Ovary (tissue), 3 donors: ENCODE results near the gene ADK.
"Not testable (repeated sequence)": the region's sequence is repeated elsewhere in the genome, so short reads cannot be mapped to it uniquely, and the experiment has no call there.

Experiments
- CTCF ChIP-seq, 3 donors: fragments of 450-650 bp in 2 of 3; fragments of 200-600 bp in 1 of 3; IDR thresholded peaks; one replicate each; pipeline versions ENCODE4 v1.5.1 to v1.8.0; 2016 to 2022; ENCODE audit warnings: antibody characterized with exemption in 3 of 3, mild to moderate bottlenecking in 1 of 3
- EP300 ChIP-seq: sonication (generic); formaldehyde crosslinking; IDR thresholded peaks from one replicate; pipeline ENCODE4 v1.6.1; 2017; ENCODE audit warnings: antibody characterized with exemption
- POLR2A ChIP-seq: fragments of 450-650 bp; IDR thresholded peaks from one replicate; pipeline ENCODE4 v1.6.1; 2017; ENCODE audit warnings: antibody characterized with exemption, mild to moderate bottlenecking, moderate library complexity
- donor health status: DM: no; HTN: no; CAD: no.

GRCh38 chr10:74353021-74353420 is 202.0 kb downstream of the ADK start:
- not testable (repeated sequence) for TF ChIP-seq POLR2A; CTCF (IDR thresholded peaks at IDR 0.05); EP300
